ENCODE results near the gene CDC42BPA. TPM values are rescaled to one million over a fixed set of nuclear protein-coding genes. Genes with fewer than 3 reads are reported as not detected.

Gene CDC42BPA
- total RNA-seq, 1 experiment from 2014 or later: 102 TPM

- peaks cover 5% of the 10 kb centered on the region for H3K36me3 Mint-ChIP-seq (ENCODE audit: insufficient read depth, unreplicated experiment)
- no peaks in the 10 kb centered on the region for H3K27me3 Mint-ChIP-seq (ENCODE audit: insufficient read depth, unreplicated experiment)
- no peaks in the 10 kb centered on the region for H3K9me3 Mint-ChIP-seq (ENCODE audit: unreplicated experiment)
- intact Hi-C loops (cut with micrococcal nuclease): no loop called here
- H3K4me1 Mint-ChIP-seq (ENCODE audit: insufficient read depth, unreplicated experiment): peaks cover 20% of the 10 kb centered on the region
- no TSS peak for BruUV-seq (replicated peaks)
- DNase-seq (ENCODE audit: unreplicated experiment): peak; percentile 84
- ChIA-PET CTCF (interaction anchor here (0.6 to 1.0 kb wide), 2 partner anchors 46 to 128 kb away, joined by 3 to 4 read pairs; no protein-coding TSS in a partner anchor), POLR2A (interaction anchor here (1.6 kb wide), 1 partner anchor 11 kb away, joined by 6 read pairs; no protein-coding TSS in a partner anchor)
- H3K27ac Mint-ChIP-seq (ENCODE audit: low read depth, unreplicated experiment): no peak overlapping the region
- TF ChIP-seq, protein P1, sequence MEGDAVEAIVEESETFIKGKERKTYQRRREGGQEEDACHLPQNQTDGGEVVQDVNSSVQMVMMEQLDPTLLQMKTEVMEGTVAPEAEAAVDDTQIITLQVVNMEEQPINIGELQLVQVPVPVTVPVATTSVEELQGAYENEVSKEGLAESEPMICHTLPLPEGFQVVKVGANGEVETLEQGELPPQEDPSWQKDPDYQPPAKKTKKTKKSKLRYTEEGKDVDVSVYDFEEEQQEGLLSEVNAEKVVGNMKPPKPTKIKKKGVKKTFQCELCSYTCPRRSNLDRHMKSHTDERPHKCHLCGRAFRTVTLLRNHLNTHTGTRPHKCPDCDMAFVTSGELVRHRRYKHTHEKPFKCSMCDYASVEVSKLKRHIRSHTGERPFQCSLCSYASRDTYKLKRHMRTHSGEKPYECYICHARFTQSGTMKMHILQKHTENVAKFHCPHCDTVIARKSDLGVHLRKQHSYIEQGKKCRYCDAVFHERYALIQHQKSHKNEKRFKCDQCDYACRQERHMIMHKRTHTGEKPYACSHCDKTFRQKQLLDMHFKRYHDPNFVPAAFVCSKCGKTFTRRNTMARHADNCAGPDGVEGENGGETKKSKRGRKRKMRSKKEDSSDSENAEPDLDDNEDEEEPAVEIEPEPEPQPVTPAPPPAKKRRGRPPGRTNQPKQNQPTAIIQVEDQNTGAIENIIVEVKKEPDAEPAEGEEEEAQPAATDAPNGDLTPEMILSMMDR (IDR thresholded peaks at IDR 0.05; ENCODE audit: unreplicated experiment): no peak
- H3K4me3 Mint-ChIP-seq (ENCODE audit: unreplicated experiment): no peak overlapping the region
Measured at GRCh38 chr1:227273557-227273956, 44.7 kb downstream of the CDC42BPA start.

DNA sequence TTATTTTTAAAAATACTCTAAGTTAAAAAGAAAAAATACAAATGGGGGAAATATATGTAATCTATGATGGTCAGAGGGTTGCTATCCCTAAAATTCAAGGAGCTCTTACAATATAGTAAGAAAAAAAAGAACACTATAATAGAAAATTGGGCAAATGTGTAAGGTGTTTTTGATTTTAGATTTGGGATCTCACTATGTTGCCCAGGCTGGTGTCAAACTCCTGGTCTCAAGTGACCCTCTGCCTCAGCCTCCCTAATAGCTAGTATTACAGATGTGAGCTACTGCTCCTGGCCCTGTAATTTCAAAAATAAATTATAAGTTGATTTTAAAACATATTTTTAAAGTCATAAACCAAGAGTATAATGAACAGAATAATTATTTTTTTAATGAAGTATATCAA, 45.9 kb downstream of the CDC42BPA start:
- TF ChIP-seq, protein P1 (IDR thresholded peaks at IDR 0.05; ENCODE audit: unreplicated experiment): no peak
- CTCF ChIA-PET: interaction anchor here (0.6 kb wide), 2 partner anchors 26 to 510 kb away, joined by 3 to 5 read pairs; no protein-coding TSS in a partner anchor

GRCh38 chr1:227270554-227270953, 47.7 kb downstream of the CDC42BPA start:
- H3K27ac Mint-ChIP-seq (ENCODE audit: low read depth, unreplicated experiment): no peak overlapping the region
- intact Hi-C loops (cut with micrococcal nuclease): no loop called here
- H3K27me3 Mint-ChIP-seq (ENCODE audit: insufficient read depth, unreplicated experiment): no peaks in the 10 kb centered on the region
- no peak overlapping the region for H3K4me3 Mint-ChIP-seq (ENCODE audit: unreplicated experiment)
- H3K36me3 Mint-ChIP-seq (ENCODE audit: insufficient read depth, unreplicated experiment): no peaks in the 10 kb centered on the region
- peaks cover 26% of the 10 kb centered on the region for H3K4me1 Mint-ChIP-seq (ENCODE audit: insufficient read depth, unreplicated experiment)
- no peaks in the 10 kb centered on the region for H3K9me3 Mint-ChIP-seq (ENCODE audit: unreplicated experiment)
- BruUV-seq (replicated peaks): no TSS peak
- ChIA-PET CTCF (interaction anchor here (0.6 to 1.2 kb wide), 6 partner anchors 16 to 141 kb away, joined by 3 to 4 read pairs (median 3); no protein-coding TSS in a partner anchor), POLR2A (interaction anchor here (0.5 to 2.5 kb wide), 5 partner anchors 10 to 426 kb away, joined by 3 to 12 read pairs (median 7); partner anchors contain the start of gene CDC42BPA)
- DNase-seq (ENCODE audit: unreplicated experiment): no peak
- TF ChIP-seq, protein P1 (IDR thresholded peaks at IDR 0.05; ENCODE audit: unreplicated experiment): no peak

More for the DNA sequence above, 45.9 kb downstream of the CDC42BPA start:
- intact Hi-C loops (cut with micrococcal nuclease): no loop called here
- DNase-seq (ENCODE audit: unreplicated experiment): no peak
- BruUV-seq (replicated peaks): no TSS peak
- no peak overlapping the region for H3K4me3 Mint-ChIP-seq (ENCODE audit: unreplicated experiment)
- H3K27ac Mint-ChIP-seq (ENCODE audit: low read depth, unreplicated experiment): no peak overlapping the region
- H3K36me3 Mint-ChIP-seq (ENCODE audit: insufficient read depth, unreplicated experiment): peaks cover under 1% of the 10 kb centered on the region
- H3K4me1 Mint-ChIP-seq (ENCODE audit: insufficient read depth, unreplicated experiment): peaks cover 24% of the 10 kb centered on the region
- no peaks in the 10 kb centered on the region for H3K9me3 Mint-ChIP-seq (ENCODE audit: unreplicated experiment)
- POLR2A ChIA-PET: interaction anchor here (1.2 to 2.5 kb wide), 7 partner anchors 8 to 47 kb away, joined by 3 to 12 read pairs (median 7); partner anchors contain the start of gene CDC42BPA
- H3K27me3 Mint-ChIP-seq (ENCODE audit: insufficient read depth, unreplicated experiment): no peaks in the 10 kb centered on the region

DNA sequence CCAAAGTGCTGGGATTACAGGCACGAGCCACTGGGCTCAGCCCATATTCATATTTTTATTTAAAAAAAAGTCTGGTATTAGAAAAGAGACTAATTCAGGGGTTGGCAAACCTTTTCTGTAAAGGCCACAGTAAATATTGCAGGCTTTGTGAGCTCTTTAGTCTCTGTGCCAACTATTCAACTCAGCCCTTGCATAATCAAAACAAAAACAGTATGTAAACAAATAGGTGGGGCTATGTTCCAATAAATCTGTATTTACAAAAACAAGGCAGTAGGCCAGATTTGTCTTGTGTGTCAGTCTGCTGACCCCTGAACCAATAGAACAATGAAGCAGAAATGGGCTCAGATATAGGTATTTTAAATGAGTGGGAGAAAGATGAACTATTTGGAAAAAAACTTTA, 49.3 kb downstream of the CDC42BPA start:
- Mint-ChIP-seq H3K36me3 (ENCODE audit: insufficient read depth, unreplicated experiment) (no peaks in the 10 kb centered on the region), H3K27me3 (ENCODE audit: insufficient read depth, unreplicated experiment) (no peaks in the 10 kb centered on the region), H3K27ac (ENCODE audit: low read depth, unreplicated experiment) (no peak overlapping the region), H3K4me1 (ENCODE audit: insufficient read depth, unreplicated experiment) (peaks cover 26% of the 10 kb centered on the region), H3K4me3 (ENCODE audit: unreplicated experiment) (no peak overlapping the region), H3K9me3 (ENCODE audit: unreplicated experiment) (no peaks in the 10 kb centered on the region)
- ChIA-PET POLR2A (interaction anchor here (0.6 to 2.0 kb wide), 14 partner anchors 10 to 88 kb away, joined by 3 to 8 read pairs (median 4); no protein-coding TSS in a partner anchor), CTCF (interaction anchor here (0.6 to 1.1 kb wide), 3 partner anchors 10 to 28 kb away, joined by 3 to 6 read pairs (median 4); no protein-coding TSS in a partner anchor)
- peak; percentile 63 for DNase-seq (ENCODE audit: unreplicated experiment)
- BruUV-seq (replicated peaks): no TSS peak
- TF ChIP-seq, protein P1 (IDR thresholded peaks at IDR 0.05; ENCODE audit: unreplicated experiment): no peak
- intact Hi-C loops (cut with micrococcal nuclease): no loop called here
